Right lung (tissue), 5 donors: ENCODE results near the gene DCTN3. TPM values are rescaled to one million over a fixed set of nuclear protein-coding genes. Genes with fewer than 3 reads are reported as not detected.

Experiments
- DNase-seq, 2 donors: peaks; one replicate each; pipeline ENCODE4 v3.0.0-alpha.2; 2013
- polyA plus RNA-seq, 5 donors: library from polyadenylated mRNA; unstranded; fragments of 120-200 nt; gene quantifications; one replicate each; pipeline versions ENCODE4 v1.2.1 to v1.2.3, GENCODE V29; 2013; ENCODE audit warnings: inconsistent platforms in 1 of 5, low replicate concordance in 1 of 5; ENCODE audit not compliant: insufficient read length in 5 of 5, insufficient read depth in 1 of 5

Gene DCTN3
- polyA plus RNA-seq, 5 donors: 86.1 to 101 (median 96.5) TPM

DNA sequence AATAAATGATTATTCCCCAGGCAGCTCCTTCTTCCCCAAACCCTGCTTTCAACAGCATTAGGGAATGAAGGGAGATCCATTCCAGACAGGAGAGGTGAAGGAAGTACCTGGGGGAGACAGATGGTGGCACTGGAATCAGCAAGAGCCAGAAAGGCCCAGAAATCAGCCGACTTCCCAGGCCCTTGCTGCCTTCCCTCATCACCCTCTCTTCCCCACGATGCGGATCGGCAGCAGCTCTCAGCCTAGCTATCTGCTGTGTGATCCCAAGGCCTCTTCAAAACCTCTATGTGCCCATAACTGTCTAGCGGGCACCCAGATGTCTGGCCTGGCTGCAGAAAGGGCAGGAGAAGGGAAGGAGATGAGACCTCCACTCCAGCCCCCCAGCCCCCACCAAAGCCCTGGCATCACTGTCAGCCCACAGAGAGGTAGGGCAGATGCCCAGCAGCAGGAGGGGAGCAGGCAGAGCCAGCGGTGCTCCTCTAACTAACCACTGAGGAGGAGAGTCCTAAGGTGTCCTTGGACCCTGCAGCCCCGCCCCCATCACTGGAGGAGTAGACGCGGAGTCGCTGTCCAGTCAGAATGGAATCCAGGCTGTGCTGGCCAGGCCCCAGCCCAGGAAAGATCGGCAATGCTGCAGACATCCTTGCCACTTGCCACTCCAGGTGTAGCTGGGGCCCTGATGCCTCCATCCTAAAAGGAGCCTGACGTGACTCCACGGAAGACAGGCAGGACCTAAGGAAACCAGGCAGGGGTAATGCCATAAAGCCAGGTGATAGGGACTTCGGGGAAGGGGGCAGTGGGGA, 43.5 kb downstream of the DCTN3 start:
- no peak for DNase-seq

DNA sequence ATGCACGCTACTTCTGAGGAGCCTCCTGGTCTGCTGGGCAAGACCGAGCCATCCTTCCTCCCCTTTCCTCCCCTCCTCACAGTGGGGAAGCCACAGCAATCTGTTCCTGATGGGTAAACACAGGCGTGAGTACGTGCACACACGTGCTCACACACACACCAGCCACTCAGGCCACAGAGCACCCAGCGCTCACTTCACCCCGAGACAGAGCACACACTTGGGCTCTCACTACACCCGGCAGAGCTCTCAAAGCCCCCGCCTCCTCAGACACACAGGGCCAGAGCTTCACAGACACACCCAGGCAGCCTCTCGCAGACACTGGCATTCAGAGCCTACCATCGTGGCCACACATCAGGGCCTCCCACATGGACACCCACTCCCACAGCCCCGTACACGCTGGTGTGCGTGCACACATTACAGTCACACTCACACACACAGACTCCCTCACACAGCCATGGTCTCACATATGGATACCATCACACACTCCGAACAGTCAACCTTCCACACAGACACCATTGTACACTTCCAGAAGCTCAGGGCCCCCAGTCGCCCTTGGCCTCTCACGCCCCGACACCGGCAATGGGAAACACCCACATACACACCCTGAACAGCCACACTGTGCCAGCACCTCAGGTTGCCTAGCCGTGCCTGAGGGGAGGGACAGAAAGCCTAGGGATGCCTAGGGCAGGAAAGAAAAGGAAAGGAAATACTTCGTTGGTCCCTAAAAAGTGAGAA, 44.3 kb downstream of the DCTN3 start:
- DNase-seq: no peak

DNA sequence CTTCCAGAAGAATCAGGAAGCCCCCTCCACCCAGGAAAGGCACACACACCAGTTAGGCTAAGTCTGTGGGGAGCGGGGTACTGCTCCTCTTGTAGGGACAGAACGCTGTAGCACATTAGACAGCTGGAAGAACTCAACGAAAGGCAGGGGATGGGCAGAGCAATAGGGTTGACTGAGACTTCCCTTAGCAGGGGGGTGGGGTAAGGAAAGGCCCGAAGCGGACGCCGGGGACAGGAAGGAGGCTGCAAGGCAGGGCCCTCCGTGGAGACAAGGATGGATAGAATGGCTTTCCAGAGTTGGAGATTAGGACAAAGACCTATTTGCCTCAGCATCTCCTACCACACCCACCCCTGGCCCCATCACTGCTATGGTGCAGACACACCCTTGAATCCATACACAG, 45.1 kb downstream of the DCTN3 start:
- DNase-seq: no peak

DNA sequence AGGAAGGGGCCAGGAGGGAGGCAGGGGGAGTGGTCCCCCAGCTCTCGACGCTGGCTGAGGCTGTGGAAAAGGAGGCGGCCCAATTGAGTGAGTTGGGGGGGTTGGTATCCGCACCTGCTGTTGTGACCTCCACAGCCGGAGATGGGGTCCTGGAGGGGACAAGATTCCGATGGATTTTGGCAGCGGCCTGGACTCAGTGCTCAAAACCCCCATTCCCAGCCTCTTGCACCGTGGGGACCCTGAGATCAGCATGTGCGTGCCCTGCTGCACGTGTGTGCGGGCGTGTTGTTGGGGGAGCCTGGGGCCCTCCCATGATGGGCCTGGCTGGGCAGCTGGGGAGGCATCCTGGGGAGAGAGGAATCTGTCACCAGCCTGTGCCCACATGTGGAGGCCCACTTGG, 45.7 kb downstream of the DCTN3 start:
- no peak for DNase-seq

DNA sequence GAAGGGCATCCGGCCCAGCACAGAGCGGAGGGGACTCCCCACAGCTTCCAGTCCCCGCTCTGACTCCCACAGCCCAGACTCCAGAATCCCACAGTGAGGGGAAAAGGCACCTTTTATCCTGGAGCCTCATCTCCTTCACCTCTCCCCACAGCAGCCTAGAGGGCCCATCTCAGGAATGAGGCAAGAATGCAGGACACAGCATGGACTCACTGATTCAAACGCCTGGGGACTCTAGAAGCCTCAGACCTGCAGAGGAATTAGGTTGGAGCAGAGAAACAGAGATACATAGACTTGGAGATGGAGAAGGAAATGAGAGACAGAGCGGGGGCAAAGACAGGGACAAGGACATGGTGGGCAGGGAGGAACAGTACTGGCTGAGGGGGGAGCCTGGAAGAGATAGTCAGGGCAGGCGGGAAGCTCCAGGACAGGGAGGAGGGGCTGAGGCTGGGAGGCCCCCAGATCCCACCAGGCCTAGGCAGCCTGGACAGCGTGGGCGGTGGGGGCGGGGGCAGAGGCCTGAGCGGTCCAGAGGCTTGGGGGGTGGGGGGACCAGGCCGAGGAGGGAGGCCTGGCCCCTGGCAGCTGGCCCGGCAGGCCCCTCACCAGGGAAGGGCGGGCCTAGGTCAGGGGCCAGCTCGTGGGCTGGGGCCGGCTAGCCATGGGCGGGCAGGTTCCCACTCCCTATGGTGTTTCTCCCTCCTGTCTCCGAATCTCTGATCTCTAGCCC, 46.5 kb downstream of the DCTN3 start:
- no peak for DNase-seq

DNA sequence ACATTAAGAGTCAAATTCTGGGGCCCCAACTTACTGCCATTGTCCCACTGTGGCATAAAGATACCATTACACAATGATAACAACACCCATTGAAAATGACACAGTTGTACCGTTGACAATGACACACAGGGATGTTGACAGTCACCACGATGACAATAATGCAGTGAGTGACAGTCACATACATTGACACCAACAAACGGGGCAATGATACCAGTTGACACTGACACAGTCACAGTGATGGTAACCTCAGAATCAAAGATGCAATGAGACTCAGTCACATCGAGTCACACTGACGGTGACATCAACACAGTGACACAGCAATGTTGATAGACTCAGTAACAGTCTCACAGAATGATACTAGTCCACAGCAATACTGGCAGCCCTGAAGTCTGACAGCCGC, 47.7 kb downstream of the DCTN3 start:
- no peak for DNase-seq

DNA sequence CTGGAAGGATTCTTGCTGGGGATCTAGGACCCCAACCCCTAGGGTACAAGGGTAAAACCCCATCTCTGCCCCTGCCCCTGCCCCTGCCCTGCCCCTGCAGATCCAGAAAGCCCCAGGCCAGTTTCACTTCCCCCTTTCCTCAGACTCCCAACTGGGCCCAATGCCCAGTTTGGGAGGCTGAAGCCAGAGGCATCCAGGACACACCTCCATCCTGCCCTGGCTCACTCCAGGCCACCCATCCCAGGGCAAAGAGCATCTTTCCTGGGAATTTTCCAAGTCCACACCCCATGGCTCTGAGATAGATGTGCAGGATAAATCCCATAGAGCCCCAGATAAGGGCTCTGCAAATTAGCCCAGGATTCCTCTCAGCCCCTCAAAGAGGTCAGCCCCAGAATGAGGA, 48.2 kb downstream of the DCTN3 start:
- no peak for DNase-seq

DNA sequence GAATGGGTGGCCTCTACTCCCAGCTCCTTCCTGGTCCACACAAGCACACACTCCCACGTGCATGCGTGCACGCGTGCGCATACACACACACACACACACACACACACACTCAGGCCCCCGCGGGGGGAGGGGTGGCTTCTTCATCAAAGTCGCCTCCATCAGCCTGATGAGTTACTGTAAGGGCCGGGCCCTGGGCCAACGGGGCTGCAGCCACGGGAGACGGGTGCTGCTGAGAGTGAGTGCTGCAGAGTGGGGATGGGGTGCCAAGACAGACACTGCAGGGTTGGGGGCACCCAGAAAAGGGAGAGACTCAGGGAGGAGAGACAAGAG, 48.8 kb downstream of the DCTN3 start:
- DNase-seq: no peak

DNA sequence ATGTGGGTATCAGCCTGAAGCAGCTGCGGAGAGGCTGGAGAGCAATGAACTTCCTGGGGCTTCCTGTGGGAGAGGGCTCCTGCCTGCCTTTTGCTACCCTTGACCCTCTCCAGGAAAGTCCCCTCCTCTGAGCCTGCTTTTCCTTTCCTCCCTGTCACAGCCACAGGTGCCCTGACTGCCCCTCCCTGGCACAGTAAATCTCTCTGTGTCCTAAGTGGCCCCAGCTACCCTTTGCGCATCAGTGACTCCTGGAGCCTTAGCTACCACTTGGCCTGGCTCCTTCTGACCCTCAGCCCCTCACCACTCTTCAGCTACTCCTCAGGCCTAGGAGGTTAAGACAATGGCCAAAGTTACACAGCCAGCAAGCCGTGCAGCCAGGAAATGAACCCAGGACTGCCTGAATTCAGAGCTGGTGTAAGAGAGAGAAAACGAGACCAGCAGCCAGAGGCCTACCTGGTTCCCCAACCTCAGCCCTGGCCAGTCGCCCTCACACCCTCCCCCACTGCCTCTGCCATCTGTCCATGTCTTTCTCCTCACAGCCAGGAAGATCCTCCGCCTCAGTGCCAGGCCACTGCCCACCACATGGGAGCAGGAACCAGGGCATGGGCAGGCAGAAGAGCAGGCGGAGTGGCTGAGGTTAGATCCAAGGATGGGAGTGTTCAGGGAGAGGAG, 49.4 kb downstream of the DCTN3 start:
- no peak for DNase-seq

DNA sequence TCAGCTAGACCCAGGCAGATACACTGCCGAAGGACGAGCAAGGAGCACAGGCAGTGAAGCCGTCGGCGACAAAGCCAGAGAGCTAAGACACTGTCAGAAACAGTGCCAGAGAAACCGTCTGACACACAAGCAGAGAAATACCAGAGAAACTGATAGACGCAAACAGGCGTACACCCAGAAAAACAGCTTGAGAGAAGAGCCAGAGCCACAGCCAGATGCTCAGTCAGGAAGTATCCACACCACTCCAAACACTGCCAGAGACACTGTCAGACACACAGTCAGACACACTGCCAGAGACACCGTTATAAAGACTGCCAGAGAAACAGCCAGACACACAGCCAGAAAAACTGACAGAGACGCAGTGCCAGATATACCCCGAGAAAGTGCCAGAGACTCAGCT, 49.9 kb downstream of the DCTN3 start:
- peak in 1 of 2 donors; percentile 68 for DNase-seq

DNA sequence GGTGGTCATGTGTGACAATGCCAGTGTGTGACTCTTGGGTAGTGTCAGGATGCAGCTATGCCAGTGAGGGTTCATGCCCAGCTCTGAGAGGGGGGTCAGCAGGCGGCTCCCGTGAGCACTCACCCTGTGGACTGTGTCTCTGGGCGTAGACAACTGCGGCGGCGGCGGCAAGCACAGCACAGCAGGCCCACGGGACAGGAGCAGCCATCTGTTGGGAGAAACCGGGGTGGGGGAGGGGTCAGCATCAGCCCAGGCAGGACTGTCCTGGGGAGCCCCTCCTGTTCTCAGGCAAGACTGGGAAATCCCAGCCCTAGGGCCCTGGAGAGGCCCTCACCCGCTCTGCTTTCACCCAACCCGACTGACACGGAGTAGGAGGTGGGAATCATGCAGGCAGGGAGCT, 51.5 kb downstream of the DCTN3 start:
- no peak for DNase-seq

DNA sequence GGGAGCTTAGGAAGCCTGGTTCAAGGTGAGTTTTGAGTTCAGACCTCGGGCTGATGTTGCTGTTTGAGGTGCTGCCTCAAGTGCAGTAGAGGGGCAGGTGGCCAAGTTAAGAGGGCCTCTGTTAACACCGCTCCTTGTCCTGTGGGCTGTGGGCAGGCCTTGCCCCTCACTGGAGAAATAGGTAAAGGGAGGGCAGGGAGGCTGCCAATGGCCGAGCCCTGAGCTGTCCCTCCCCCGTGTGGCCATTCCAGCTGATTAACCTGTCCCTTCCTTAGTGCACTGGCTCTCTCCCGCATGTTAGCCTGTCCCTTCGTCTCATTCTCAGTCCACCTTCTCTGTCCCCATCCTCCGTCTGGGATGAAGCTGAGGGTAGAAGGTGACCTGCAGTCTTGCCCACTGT, 52.2 kb downstream of the DCTN3 start:
- no peak for DNase-seq

DNA sequence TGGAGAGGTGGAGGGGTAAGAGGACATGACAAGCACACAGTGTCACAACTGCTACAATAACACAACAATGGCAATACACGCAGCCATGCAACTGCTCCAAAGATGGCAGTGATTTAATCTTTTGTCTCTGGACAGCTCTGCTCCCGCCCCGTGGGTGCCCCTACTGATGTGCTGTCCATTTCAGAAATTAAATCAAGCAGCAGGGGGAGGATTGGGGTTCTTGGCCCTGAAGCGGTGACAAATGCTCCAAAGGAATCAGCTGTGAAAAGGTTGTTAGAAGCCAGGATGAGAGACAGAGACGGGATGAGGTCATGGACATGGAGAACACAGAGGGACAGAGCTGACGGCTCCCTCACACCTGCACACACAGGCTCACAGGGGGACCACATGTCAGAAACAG, 53.3 kb downstream of the DCTN3 start:
- DNase-seq: no peak

DNA sequence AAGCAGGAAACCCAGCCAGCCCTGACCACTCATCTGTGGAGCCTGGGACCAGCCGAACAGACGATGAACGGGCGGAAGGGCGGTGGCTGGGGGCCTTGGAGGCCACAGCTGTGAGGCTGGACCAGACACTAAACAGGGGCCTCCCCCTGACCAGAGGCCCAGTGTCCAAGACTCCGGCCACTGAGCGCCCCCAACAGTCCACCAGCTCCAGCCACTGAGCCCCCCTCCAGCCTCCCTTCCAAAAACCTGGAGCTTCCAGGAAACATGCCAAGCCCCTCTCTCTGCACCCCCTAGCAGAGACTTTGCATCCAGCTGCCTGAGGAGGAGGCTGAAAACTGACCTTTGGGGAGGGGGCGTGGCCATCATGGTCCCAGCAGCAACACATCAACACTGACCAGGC, 54.0 kb downstream of the DCTN3 start:
- DNase-seq: no peak

DNA sequence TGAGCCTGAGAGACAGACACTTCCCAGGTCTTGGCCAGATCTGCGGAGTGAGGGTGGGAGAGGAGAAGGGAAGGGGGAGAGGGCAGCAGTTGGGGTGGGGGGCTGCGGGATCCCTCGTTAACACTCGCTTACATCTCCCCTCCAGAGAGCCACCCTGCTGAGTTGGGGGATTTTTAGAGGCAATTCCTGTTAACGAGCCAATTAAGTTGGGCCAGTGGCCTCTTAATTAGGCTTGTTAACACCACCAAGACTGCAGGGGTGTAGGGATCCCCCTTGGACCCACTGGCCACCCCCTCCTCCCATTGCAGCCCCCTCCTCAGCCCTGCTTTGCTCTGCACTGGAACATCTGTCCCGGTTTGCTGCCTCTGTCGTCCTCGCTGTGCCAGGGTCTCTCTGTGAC, 54.4 kb downstream of the DCTN3 start:
- DNase-seq: no peak

DNA sequence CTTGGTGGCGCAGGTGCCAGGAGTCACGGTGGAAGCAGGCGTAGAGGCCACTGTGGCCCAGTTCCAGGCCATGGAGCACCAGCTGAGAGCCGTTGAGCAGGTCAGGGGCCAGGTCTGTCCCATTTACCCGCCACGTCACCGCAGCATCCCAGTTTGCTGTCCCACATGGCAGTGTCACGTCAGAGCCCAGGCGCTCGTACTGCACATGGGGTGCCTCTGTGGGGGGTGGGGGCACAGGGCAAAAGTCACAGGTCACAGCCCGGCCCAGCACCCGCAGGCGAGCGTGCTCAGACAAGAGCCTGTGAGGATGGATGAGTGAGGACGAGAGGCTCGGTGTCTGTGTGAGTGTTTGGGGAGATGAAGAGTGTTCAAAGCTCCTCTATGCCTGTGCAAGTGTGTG, 55.7 kb downstream of the DCTN3 start:
- DNase-seq: no peak

Other genes with a start within 250 kb of the DCTN3 start
- gene MYORG, start 243.6 kb downstream of the DCTN3 start, polyA plus RNA-seq: 1 to 10 TPM; 2.4 to 4.6 (median 3.8) TPM
- 10 to 100 TPM; 11.6 to 15.5 (median 14.7) TPM for gene FAM219A, start 161.9 kb downstream of the DCTN3 start, polyA plus RNA-seq
- gene DNAI1, start 161.7 kb downstream of the DCTN3 start, polyA plus RNA-seq: 10 to 100 TPM in 1 of 5 donors, 1 to 10 TPM in 4; 1.4 to 10.9 (median 7.4) TPM
- gene ENHO, start 97.5 kb downstream of the DCTN3 start, polyA plus RNA-seq: 1 to 10 TPM in 3 of 5 donors, under 1 TPM in 2; 0.98 to 2.7 (median 1.1) TPM
- gene CNTFR, start 30.8 kb downstream of the DCTN3 start, polyA plus RNA-seq: 10 to 100 TPM; 24.2 to 42.1 (median 32.7) TPM
- gene RPP25L, start 8.4 kb downstream of the DCTN3 start, polyA plus RNA-seq: 10 to 100 TPM; 18.4 to 26.2 (median 20.2) TPM
- under 1 TPM in 3 of 5 donors, not detected in 2; 0.13 to 0.27 (median 0.17) TPM for gene ARID3C, start 8.6 kb upstream of the DCTN3 start, polyA plus RNA-seq
- 10 to 100 TPM; 35.9 to 56.3 (median 36.8) TPM for gene SIGMAR1, start 17.3 kb upstream of the DCTN3 start, polyA plus RNA-seq
- 10 to 100 TPM; 61.6 to 87.8 (median 75.1) TPM for gene GALT, start 26.2 kb upstream of the DCTN3 start, polyA plus RNA-seq
- gene IL11RA, start 31.7 kb upstream of the DCTN3 start, polyA plus RNA-seq: 100 to 1,000 TPM in 3 of 5 donors, 10 to 100 TPM in 2; 86.7 to 124 (median 108) TPM
- 1 to 10 TPM in 1 of 5 donors, under 1 TPM in 3, not detected in 1; 0.57 to 1.1 (median 0.87) TPM for gene CCL27, start 42.2 kb upstream of the DCTN3 start, polyA plus RNA-seq
- under 1 TPM in 3 of 5 donors, not detected in 2; 0.51 to 0.74 (median 0.67) TPM for gene CCL19, start 70.8 kb upstream of the DCTN3 start, polyA plus RNA-seq
- gene CCL21, start 89.6 kb upstream of the DCTN3 start, polyA plus RNA-seq: 100 to 1,000 TPM; 106 to 169 (median 142) TPM